DMS 273 treated with DMSO at 0.1 percent for 48 hours (cell line): ENCODE results near the gene SCAF1.
A peak's percentile ranks its signal among the peaks of the same experiment; 100 is the strongest.

Source experiments
- DNase-seq: peaks from one replicate; lab custom pipeline; 2025; lab: John Stamatoyannopoulos, UW

The SCAF1 gene

DNA sequence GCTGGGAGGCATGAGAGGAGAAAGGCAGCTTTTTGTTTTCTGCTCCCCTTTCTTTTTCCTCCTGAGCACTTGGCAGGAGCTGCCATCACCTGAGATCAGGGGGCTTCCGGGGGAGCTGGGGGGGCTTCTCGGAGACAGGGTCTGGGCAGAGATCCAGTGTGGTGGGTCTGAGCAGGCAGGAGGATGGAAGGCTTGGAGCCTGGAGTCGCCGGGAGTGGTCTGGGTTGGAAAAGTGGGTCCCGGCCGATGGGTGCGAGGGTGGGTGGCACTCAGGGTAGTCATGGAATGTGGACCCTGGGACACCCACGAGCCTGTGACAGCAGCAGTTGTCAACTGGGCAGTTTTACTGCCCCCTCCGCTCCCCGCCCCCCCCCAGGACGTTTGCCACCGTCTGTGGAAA lies 45.1 kb downstream of the SCAF1 start:
- no peak for DNase-seq

DNA sequence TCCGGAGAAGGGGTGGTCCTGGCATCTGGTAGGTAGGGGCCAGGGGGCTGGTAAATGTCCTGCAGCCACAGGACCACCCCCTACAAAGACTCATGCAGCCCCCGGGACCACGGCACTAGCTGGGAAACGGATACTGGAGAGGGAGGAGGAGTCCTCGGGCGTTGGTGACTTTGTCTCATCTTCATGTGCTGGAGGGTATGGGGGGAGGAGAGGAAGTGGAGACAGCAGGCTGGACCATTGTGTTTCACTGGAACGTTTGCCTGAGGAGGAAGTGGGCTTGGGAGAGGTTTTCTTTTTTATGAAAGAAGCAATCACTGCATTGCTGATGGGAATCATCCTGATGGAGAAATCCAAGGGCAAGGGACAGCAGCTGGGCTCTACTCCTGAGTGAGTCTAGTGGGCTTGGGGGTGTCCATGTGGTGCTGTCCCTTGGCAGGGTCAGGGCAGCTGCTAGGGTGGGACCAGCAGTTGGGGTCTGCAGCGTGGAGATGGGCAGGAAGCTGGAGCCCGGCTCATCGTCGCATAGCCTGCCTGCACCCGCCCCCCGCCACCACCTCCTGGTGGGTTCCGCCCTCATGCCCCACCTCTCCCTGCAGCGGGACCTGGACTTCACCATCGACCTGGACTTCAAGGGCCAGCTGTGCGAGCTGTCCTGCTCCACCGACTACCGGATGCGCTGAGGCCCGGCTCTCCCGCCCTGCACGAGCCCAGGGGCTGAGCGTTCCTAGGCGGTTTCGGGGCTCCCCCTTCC lies 45.7 kb downstream of the SCAF1 start:
- DNase-seq: no peak

DNA sequence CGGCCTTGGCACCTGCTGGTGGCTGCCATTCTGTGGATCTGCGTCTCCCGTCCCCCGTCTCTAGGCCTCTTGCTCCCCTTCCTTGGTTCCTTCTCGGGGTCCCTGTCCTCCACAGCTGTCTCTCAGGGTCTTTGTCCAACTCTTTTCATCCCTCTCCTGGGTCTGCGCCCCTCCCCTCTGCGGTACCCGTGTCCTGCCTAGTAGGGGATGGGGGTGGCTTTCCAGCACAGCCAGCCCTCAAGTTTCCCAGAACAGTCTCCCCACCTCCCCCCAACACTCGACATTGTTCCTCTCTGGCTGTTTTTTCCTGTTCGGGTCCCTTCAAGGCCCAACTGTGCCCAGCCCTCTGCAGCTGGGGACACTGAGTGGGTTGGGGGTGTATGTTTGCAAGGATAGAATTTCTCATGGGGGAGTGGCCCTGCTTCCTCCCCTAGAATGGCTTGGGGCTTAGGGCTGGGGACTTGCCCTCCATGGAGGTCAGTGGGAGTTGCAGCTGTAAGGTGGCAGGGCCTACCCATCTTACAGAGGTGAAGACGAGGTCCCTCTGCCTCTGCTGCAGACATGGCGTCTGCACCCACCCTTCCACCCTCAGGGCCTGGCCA lies 46.6 kb downstream of the SCAF1 start:
- no peak for DNase-seq

DNA sequence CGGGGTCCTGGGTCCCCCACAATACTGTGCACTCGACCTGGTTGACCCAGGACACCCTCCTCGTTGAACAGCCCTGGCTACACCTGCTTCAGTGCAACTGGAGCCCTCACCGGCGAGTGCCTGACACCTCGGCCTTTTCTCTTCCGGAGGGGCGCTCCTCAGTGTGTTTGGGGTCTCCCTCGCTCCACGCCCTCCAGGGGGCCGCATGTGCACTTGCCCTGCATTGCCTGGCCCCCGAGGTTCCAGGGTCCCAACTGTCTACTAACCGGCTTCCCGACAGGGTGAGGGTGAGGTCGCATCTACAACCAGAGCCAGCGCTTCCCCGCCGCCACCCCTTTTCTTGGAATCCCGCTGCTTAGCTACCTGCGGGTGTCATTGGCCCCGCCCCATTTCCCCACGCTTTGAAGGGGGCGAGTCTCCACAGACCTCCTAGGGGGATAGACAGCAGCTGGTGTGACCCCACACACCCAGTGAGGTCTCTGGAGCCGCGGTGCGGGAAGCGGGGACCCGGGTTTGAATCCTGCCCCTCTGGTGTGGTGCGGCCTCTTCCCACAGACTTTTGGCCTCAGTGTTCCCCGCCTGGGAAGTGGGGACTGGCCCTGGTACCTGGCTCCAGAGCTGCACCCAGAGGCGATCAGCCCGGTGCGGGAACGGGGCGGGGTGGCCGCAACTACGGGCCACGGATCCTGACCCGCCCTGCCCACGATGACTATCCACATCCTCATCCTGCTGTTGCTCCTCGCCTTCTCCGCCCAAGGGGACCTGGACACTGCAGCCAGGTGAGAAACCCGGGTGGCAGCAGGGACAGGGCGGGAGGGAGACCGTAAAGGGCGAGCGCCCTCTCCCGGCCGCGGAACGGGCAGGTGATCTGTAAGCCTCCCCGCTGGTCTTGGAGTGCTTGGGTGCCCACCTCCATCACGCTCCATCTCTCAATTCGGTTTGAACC lies 47.4 kb downstream of the SCAF1 start, which contains the start of gene ADM5:
Gene ADM5 (plus strand): TSS at position 462 of the 946 bp plus-strand sequence. CDS start 244 bp downstream, at position 706.
- DNase-seq: no peak

DNA sequence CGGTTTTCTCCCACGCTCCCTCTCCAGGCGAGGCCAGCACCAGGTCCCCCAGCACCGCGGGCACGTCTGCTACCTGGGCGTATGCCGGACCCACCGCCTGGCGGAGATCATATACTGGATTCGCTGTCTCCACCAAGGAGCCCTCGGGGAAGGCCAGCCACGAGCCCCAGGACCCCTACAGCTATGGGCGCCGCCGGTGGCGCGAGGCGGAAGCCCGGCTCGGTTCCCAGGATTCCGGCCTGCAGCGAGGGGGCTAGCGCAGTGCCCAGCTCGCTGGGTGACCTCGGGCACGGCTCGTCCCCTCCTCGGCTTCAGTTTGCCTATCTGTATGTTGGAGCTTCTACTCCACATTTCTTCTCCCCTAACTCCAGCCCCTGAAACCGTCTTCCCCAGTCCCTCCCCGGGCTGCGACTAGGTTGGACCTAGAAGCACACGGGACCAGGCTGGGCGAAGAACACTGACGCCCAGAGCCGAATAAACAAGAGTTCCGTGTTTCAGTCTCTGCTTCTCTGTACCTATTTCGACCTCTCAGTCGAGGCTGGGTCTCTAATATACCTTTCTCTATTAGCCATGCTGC lies 48.2 kb downstream of the SCAF1 start:
- DNase-seq: no peak

DNA sequence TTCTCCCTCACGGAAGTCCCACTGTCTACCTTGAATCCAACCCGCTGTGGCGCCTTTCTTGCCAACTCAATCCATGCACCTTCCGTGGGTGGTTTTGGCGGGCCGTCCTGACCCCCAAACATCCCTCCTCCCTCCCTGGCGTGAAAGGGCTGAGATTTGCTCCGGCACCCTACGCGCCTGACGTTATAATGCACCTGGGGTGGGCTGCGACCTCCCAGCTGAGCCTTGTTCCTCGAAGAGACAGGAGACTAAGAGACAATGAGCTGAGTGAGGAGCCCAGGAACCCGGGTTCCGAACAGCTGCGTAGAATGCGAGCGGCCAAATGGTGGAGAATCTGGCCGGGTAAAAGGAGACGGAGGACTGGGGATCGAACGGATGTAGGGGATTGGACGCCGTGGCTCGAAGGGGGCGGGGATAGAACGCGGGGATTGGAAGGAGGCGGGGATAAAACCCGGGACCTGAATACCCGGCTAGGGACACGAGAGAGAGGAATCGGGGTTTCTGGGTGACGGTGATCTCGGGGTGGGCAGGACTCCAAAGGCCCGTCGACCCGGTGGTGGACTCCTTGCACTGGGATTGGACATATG lies 48.7 kb downstream of the SCAF1 start, which contains the start of gene CPT1C:
Gene CPT1C (plus strand): TSS at position 461 of the 587 bp plus-strand sequence. CDS start 1,137 bp downstream, outside the sequence.
- DNase-seq: peak; percentile 79

DNA sequence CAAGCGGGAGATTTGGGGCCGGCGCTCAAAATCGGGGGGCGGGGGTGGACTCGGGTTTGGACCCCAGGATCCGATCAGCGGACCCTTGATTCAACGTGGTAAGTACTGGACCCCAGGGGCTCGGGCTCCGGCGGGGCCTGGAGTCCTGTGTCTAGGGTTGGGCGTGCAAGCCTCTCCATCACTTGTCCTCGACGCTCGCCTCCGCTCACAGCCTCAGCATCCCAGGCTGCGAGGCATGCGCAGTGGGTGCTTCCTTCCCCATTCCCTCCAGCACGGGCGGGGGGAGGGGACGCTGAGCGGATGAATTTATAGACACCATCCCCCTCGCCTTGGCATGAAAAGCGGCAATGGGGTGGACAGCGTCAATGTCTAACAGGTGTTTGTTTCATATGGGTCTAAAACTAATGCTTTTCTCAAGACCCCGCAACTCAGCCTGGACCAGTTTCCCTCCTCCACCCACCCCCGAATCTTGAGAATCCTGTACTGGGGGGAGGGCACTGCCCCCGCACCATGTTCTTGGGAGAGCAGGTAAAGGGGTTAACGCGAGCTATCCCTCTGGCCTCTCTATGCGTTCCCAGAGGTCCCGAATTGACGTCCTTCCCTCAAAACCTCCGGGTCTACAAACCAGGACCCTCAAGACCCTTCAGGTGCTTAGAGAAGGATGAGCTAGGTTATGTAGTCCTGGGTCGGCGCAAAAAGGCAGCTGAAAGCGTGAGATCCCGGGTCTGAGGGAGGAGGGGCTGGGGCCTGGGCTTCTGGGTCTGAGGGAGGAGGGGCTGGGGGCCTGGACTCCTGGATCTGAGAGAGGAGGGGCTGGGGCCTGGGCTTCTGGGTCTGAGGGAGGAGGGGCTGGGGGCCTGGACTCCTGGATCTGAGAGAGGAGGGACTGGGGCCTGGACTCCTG lies 49.5 kb downstream of the SCAF1 start:
- no peak for DNase-seq

DNA sequence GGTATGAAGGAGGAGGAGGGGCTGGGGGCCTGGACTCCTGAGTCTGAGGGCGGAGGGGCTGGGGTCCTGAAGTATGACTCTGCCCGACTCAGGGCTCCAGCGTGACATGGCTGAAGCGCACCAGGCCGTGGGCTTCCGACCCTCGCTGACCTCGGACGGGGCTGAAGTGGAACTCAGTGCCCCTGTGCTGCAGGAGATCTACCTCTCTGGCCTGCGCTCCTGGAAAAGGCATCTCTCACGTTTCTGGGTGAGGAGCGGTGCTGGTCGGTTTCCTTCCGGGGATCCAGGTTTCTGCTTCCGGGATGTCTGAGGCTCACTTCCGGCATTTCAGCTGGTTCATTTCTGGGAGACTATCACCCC lies 50.1 kb downstream of the SCAF1 start:
- DNase-seq: no peak

DNA sequence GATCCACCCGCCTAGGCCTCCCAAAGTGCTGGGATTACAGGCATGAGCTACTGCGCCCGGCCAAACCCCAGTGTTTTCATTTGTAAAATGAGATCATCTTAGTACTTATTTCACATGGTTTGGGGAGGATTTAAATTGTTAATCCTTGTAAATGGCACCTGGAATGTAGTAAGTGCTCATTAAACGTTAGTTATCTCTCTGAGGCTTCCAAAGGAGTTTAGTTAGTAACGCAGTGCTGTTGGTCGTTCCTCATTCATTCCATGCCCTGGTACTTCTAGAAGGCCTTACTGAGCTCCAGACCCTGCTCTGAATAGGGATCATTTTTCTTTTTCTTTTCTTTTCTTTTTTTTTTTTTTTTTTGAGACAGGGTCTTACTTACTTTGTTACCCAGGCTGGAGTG lies 54.1 kb downstream of the SCAF1 start:
- DNase-seq: no peak

DNA sequence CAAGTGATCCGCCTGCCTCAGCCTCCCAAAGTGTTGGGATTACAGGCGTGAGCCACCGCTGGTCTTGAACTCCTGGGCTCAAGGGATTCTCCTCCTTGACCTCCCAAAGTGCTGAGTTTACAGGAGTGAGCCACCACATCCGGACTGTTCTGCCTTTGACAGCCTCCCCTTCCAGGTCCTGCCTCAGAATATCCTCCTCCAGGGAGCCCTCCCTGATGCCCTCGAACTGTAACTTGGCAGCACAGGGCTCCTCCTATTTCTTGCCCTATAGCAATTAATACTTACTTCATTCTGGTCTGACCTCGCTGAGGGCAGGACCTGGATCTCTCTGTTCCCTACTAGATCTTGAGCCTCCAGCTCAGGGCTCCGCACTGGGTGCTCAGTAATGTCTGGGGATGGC lies 54.9 kb downstream of the SCAF1 start:
- DNase-seq: no peak

DNA sequence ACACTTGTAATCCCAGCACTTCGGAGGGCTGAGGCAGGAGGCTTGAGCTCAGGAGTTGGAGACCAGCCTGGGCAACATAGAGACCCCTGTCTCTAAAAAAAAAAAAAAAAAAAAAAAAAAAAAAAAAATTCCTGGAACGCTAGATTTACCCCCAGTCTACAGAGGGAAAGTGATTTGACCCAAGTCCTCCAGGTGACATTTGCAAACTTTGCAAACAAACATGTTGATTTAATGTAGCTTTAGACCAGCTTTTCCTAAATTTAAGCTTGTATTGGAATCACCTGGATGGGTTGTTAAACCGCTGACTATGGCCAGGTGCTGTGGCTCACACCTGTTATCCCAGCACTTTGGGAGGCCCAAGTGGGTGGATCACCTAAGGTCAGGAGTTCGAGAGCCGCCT lies 57.4 kb downstream of the SCAF1 start:
- no peak for DNase-seq

DNA sequence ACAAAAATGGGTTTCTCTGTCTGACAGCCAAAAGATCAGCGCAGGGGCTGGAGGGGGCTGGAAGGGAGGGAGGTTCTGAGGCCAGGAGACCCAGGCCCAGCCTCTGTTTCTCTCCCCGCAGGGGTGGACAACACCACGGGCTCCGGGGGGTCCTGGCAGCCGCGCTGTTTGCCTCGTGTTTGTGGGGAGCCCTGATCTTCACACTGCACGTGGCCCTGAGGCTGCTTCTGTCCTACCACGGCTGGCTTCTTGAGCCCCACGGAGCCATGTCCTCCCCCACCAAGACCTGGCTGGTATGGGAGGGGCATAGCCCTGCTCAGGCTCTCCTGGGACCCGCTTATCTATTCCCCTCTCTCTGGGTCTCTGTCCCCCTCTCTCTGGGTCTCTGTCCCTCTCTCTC lies 58.6 kb downstream of the SCAF1 start:
- DNase-seq: no peak

DNA sequence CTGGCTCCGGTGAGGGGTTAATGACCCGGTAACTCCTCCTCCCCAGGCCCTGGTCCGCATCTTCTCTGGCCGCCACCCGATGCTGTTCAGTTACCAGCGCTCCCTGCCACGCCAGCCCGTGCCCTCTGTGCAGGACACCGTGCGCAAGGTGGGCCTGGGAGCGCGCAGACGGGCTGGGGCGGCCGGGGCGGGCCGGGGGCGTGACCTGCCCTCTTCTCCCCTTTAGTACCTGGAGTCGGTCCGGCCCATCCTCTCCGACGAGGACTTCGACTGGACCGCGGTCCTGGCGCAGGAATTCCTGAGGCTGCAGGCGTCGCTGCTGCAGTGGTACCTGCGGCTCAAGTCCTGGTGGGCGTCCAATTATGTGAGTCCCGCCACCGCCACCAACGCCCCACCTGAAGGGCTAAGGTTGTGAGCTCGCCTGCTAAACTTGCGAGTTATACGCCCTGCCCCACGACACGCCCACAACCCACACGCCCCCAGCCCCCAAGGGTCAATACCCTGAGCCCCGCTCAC lies 59.3 kb downstream of the SCAF1 start:
- no peak for DNase-seq

DNA sequence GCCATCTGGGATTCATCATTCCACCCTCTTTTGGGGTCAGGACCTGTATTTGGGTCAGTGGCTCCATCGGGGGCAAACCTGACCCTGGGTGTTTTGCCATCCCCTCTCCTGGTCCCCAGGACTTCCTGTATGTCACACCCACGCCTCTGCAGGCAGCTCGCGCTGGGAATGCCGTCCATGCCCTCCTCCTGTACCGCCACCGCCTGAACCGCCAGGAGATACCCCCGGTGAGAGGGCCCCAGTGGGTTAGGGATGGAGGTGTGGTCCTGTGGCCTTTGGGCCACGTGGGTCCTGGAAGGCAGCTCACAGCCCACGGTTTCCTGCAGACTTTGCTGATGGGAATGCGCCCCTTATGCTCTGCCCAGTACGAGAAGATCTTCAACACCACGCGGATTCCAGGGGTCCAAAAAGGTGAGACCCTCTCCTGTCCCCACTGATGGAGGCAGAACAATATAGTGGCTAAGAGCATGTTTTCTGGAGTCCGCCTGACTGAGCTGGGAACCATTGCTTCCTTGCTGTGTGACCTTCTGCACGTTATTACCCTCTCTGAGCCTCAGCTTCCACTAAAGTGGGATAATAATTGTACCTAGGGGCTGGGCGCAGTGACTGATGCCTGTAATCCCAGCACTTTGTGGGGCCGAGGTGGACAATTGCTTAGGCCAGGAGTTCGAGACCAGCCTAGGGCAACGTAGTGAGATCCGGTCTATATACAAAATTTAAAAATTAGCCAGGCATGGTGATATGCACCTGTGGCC lies 63.1 kb downstream of the SCAF1 start:
- no peak for DNase-seq

DNA sequence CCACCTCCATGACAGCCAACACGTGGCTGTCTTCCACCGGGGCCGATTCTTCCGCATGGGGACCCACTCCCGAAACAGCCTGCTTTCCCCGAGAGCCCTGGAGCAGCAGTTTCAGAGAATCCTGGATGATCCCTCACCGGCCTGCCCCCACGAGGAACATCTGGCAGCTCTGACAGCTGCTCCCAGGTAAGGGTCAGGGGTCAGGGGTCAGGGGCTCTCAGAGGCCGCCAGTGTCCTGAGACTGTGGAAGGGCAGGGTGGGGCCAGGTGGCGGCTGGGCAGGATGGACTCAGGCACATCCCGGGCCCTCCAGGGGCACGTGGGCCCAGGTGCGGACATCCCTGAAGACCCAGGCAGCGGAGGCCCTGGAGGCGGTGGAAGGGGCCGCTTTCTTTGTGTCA lies 63.9 kb downstream of the SCAF1 start:
- DNase-seq: no peak
